Heart right ventricle (tissue), 16 donors: ENCODE results near the gene TMEM38B. TPM values are rescaled to one million over a fixed set of nuclear protein-coding genes. Genes with fewer than 3 reads are reported as not detected.
A peak's percentile ranks its signal among the peaks of the same experiment; 100 is the strongest.

ENCODE experiments used
- ATAC-seq, 8 donors: fragments of 200-7000 bp; cut with Tn5 transposase; one replicate each; pipeline ENCODE4 v1.9.1; 2020; ENCODE audit warnings: mild to moderate bottlenecking in 8 of 8, moderate library complexity in 8 of 8, moderate number of reproducible peaks in 1 of 8
- DNase-seq, 2 donors: peaks; one replicate each; pipeline ENCODE4 v3.0.0-alpha.2; 2020
- H3K27ac ChIP-seq, 10 donors: fragments of 200-600 bp; sonication (generic) in 2 of 10; one replicate each; pipeline versions ENCODE4 v1.5.0 to v1.8.0; 2020 to 2022; ENCODE audit warnings: mild to moderate bottlenecking in 3 of 10
- H3K27me3 ChIP-seq, 7 donors: fragments of 200-600 bp; one replicate each; pipeline ENCODE4 v1.8.0; 2021 to 2022; ENCODE audit warnings: mild to moderate bottlenecking in 2 of 7
- H3K36me3 ChIP-seq, 9 donors: fragments of 200-600 bp; sonication (generic) in 1 of 9; one replicate each; pipeline versions ENCODE4 v1.5.0 to v1.8.0; 2020 to 2022; ENCODE audit warnings: mild to moderate bottlenecking in 2 of 9
- H3K4me1 ChIP-seq, 9 donors: fragments of 200-600 bp; sonication (generic) in 1 of 9; one replicate each; pipeline versions ENCODE4 v1.5.0 to v1.8.0; 2020 to 2022; ENCODE audit warnings: mild to moderate bottlenecking in 4 of 9
- H3K4me3 ChIP-seq, 10 donors: fragments of 200-600 bp; sonication (generic) in 2 of 10; one replicate each; pipeline versions ENCODE4 v1.5.0 to v1.8.0; 2020 to 2022; ENCODE audit warnings: mild to moderate bottlenecking in 7 of 10, moderate library complexity in 2 of 10
- H3K9me3 ChIP-seq, 11 donors: fragments of 200-600 bp in 10 of 11; sonication (generic) in 2 of 11; one replicate each; pipeline versions ENCODE4 v1.5.0 to v1.8.0; 2013 to 2022; ENCODE audit warnings: mild to moderate bottlenecking in 2 of 11, control low read depth in 1 of 11, moderate library complexity in 1 of 11
- CTCF ChIP-seq, 9 donors: fragments of 200-600 bp; sonication (generic) in 2 of 9; IDR thresholded peaks; one replicate each; pipeline versions ENCODE4 v1.5.0 to v1.8.0; 2021 to 2022; ENCODE audit warnings: antibody characterized with exemption in 9 of 9, mild to moderate bottlenecking in 5 of 9, moderate library complexity in 1 of 9
- WGBS, 2 donors: extraction: QIAGEN DNeasy Blood & Tissue Kit; methylation state at CpG; one replicate each; pipeline ENCODE4 v1.1.7; 2013; ENCODE audit warnings: inconsistent platforms in 1 of 2; 5-methylcytosine and 5-hydroxymethylcytosine counted together
- intact Hi-C, 10 donors: fragments of 100-400 bp; cut with DNase I; formaldehyde crosslinking; loops; one replicate each; pipeline versions ENCODE4 v1.11.1 to v1.14.2; 2022
- polyA plus RNA-seq, 2 donors: library from polyadenylated mRNA; stranded (reverse); fragments of 200-250 nt; gene quantifications; one replicate each; pipeline ENCODE4 v1.2.3, GENCODE V29; 2013
- total RNA-seq, 10 donors: library from RNA; stranded (reverse); fragmentation: NEBNext Ultra II Directional in 3 of 10; extraction: Animal tissue kit (Norgen Biotek cat#: 25700) in 3 of 10; gene quantifications; one replicate each; pipeline versions ENCODE4 v1.2.1 to v1.2.4, GENCODE V29; 2021 to 2023
- donor health status: Arrhythmogenic right ventricular cardiomyopathy.
- donor health status: ischemic (EF 13 %, LVEDD 7.1; RV severe dilation, severe dysfunction).
- donor health status: healthy with polysubstance abuse.
- donor health status: DM: no; HTN: yes; CAD: no.
- donor health status: DM: no; HTN: no; CAD: no.
- donor health status: ischemic (EF 25% LVEDD 6.9; RV normal size, moderate dysfunction).
- donor health status: ischemic (EF 25% LVEDD 5.7; RV mildly dilated, moderate dysfunction).
- donor health status: healthy.
- donor health status: DM: yes; HTN: yes; CAD: no.
- donor health status: Ischemic cardiomyopathy.
- donor health status: ischemic (EF 35%, LVEDD 5.7; RV mildly dilated, moderate dysfunction).
- donor health status: nonischemic (EF 11% LVEDD 7.7; RV severe dilation, severe dysfunction).
- donor health status: DM: yes; HTN: yes; CAD: no.
- donor health status: PGD.
- donor health status: ischemic (EF 29% LVEDD 5.4; RV normal size, mild dysfunction).
- donor health status: nonischemic (EF 23%, LVEDD 6.1; RV moderate dilation, normal function).

TMEM38B gene
- total and polyA plus RNA-seq, 12 donors: 13.5 to 68.4 (median 53.0) TPM

GRCh38 chr9:105693435-105694189, 729 bp upstream of the TMEM38B start:
- peaks cover 0 to 37% (median 25%) of the 10 kb centered on the region in 7 donors for H3K27me3 ChIP-seq
- intact Hi-C loops: loop anchor here in 2 of 10 donors (5.0 to 10.0 kb wide), 2 partner anchors 249 to 1201 kb away; partner anchors contain the start of gene FSD1L (in 1 of the 2)
- ATAC-seq: no peak
- peak overlapping the region in 9 of 10 donors; percentile 37 to 88 (median 79) for H3K27ac ChIP-seq
- 4 to 5% methylated on average over 15 of the region's 15 CpGs for WGBS, 2 donors
- H3K4me1 ChIP-seq: peaks cover 0 to 45% (median 22%) of the 10 kb centered on the region in 9 donors
- no peaks in the 10 kb centered on the region for H3K9me3 ChIP-seq
- H3K36me3 ChIP-seq: no peaks in the 10 kb centered on the region
- peak overlapping the region; percentile 66 to 97 (median 82) for H3K4me3 ChIP-seq
- no peak for TF ChIP-seq CTCF (IDR thresholded peaks at IDR 0.05)
- no peak for DNase-seq

- peaks cover 0 to 47% (median 29%) of the 10 kb centered on the region in 9 donors for H3K4me1 ChIP-seq
- H3K27ac ChIP-seq: peak overlapping the region; percentile 37 to 88 (median 80)
- no peaks in the 10 kb centered on the region for H3K9me3 ChIP-seq
- ATAC-seq (peak; percentile 64 to 86 (median 82)), DNase-seq (peak; percentile 53 to 62)
- H3K27me3 ChIP-seq: peaks cover 0 to 37% (median 25%) of the 10 kb centered on the region in 7 donors
- intact Hi-C loops: loop anchor here in 2 of 10 donors (5.0 to 10.0 kb wide), 2 partner anchors 250 to 1203 kb away; partner anchors contain the start of gene FSD1L (in 1 of the 2)
- 1 to 2% methylated on average over 42 of the region's 42 CpGs for WGBS, 2 donors
- peak in 1 of 9 donors; percentile 7 for TF ChIP-seq CTCF (IDR thresholded peaks at IDR 0.05)
- no peaks in the 10 kb centered on the region for H3K36me3 ChIP-seq
- peak overlapping the region; percentile 66 to 97 (median 82) for H3K4me3 ChIP-seq
Observed at GRCh38 chr9:105694848-105695581, 674 bp downstream of the TMEM38B start.

- ATAC-seq: no peak
- Histone ChIP-seq H3K4me1 (peaks cover 0 to 58% (median 30%) of the 10 kb centered on the region in 9 donors), H3K9me3 (no peaks in the 10 kb centered on the region), H3K27me3 (peaks cover 0 to 25% (median 20%) of the 10 kb centered on the region in 7 donors), H3K4me3 (peak overlapping the region in 2 of 10 donors; percentile 83 to 97), H3K36me3 (no peaks in the 10 kb centered on the region), H3K27ac (no peak overlapping the region)
- no peak for TF ChIP-seq CTCF (IDR thresholded peaks at IDR 0.05)
- no peak for DNase-seq
- WGBS, 2 donors: 97 to 98% methylated on average over 12 of the region's 12 CpGs
- intact Hi-C loops: loop anchor here in 1 of 10 donors (10.0 kb wide), 1 partner anchor 252 kb away; the partner anchor contains the start of gene FSD1L
Observed at GRCh38 chr9:105696219-105696793, 2.0 kb downstream of the TMEM38B start.

GRCh38 chr9:105697871-105698270, 3.5 kb downstream of the TMEM38B start:
- Histone ChIP-seq H3K9me3 (no peaks in the 10 kb centered on the region), H3K27ac (no peak overlapping the region), H3K27me3 (peaks cover 0 to 9% (median 7%) of the 10 kb centered on the region in 7 donors), H3K4me1 (peaks cover 0 to 67% (median 30%) of the 10 kb centered on the region in 9 donors), H3K36me3 (no peaks in the 10 kb centered on the region), H3K4me3 (no peak overlapping the region)
- DNase-seq: no peak
- 72 to 73% methylated on average over 4 of the region's 4 CpGs for WGBS, 2 donors
- ATAC-seq: no peak
- intact Hi-C loops: loop anchor here in 1 of 10 donors (10.0 kb wide), 1 partner anchor 253 kb away; the partner anchor contains the start of gene FSD1L
- TF ChIP-seq CTCF (IDR thresholded peaks at IDR 0.05): no peak
